ENCODE measurements around the gene NRSN1.

GRCh38 chr6:24195836-24196597, 70.0 kb downstream of the NRSN1 start:
- TF ChIP-seq, protein P1, sequence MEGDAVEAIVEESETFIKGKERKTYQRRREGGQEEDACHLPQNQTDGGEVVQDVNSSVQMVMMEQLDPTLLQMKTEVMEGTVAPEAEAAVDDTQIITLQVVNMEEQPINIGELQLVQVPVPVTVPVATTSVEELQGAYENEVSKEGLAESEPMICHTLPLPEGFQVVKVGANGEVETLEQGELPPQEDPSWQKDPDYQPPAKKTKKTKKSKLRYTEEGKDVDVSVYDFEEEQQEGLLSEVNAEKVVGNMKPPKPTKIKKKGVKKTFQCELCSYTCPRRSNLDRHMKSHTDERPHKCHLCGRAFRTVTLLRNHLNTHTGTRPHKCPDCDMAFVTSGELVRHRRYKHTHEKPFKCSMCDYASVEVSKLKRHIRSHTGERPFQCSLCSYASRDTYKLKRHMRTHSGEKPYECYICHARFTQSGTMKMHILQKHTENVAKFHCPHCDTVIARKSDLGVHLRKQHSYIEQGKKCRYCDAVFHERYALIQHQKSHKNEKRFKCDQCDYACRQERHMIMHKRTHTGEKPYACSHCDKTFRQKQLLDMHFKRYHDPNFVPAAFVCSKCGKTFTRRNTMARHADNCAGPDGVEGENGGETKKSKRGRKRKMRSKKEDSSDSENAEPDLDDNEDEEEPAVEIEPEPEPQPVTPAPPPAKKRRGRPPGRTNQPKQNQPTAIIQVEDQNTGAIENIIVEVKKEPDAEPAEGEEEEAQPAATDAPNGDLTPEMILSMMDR (IDR thresholded peaks at IDR 0.05; ENCODE audit: low read depth, low read length, missing input control), result no peak
- TF ChIP-seq TAF1 (conservative IDR thresholded peaks at IDR 0.05), result no peak
- no peak for TF ChIP-seq YY1 (IDR thresholded peaks at IDR 0.05)
- TF ChIP-seq NR2F2 (IDR thresholded peaks at IDR 0.05), result no peak
- TF ChIP-seq JUND (IDR thresholded peaks at IDR 0.05), result no peak

Data from liver (tissue), 3 donors.